CD4-positive, CD25-positive, alpha-beta regulatory T cell (primary cell): ENCODE data around the gene PREB. TPM values are rescaled to one million over a fixed set of nuclear protein-coding genes. Genes with fewer than 3 reads are reported as not detected.

ENCODE experiments used
- ATAC-seq, 2 donors: fragments of 150-1000 bp; cut with Tn5 transposase; one replicate each; pipeline ENCODE4 v1.10.0; 2021; ENCODE audit warnings: low read depth in 2 of 2, moderate number of reproducible peaks in 2 of 2, moderate library complexity in 1 of 2
- DNase-seq, 3 donors: peaks; one replicate each; pipeline versions ENCODE4 v3.0.0 to v3.0.0-alpha.2; 2012 to 2022; ENCODE audit warnings: mixed read lengths in 1 of 3
- H3K27ac ChIP-seq: one replicate; pipeline ENCODE4 v1.7.0; 2013; ENCODE audit warnings: mild to moderate bottlenecking, low read length; ENCODE audit not compliant: insufficient read depth, poor library complexity, severe bottlenecking
- H3K27me3 ChIP-seq: one replicate; pipeline ENCODE4 v1.7.0; 2013; ENCODE audit warnings: low read length; ENCODE audit not compliant: control insufficient read depth, insufficient read depth
- H3K36me3 ChIP-seq: one replicate; pipeline ENCODE4 v1.7.0; 2013; ENCODE audit warnings: mild to moderate bottlenecking, low read length, moderate library complexity; ENCODE audit not compliant: control insufficient read depth, insufficient read depth
- H3K4me1 ChIP-seq: 2 replicates; pipeline ENCODE4 v1.7.0; 2013; ENCODE audit warnings: mild to moderate bottlenecking, low read length; ENCODE audit not compliant: insufficient read depth, control insufficient read depth, poor library complexity, severe bottlenecking
- H3K4me3 ChIP-seq: one replicate; pipeline ENCODE4 v1.7.0; 2013; ENCODE audit warnings: low read depth, mild to moderate bottlenecking, low read length, moderate library complexity
- H3K9me3 ChIP-seq, 2 experiments: 1 replicate in 1 of 2; 2 replicates in 1 of 2; pipeline ENCODE4 v1.7.0; 2013; ENCODE audit warnings: low read length in 2 of 2, mild to moderate bottlenecking in 1 of 2, moderate library complexity in 1 of 2; ENCODE audit not compliant: control insufficient read depth in 2 of 2
- H3K27ac Mint-ChIP-seq, 3 donors: one replicate each; pipeline ENCODE4 v1.8.0; 2020 to 2022; ENCODE audit warnings: mild to moderate bottlenecking in 3 of 3, mixed read lengths in 3 of 3, moderate library complexity in 2 of 3
- H3K27me3 Mint-ChIP-seq: one replicate; pipeline ENCODE4 v1.8.0; 2022; ENCODE audit warnings: mild to moderate bottlenecking, mixed read lengths
- H3K36me3 Mint-ChIP-seq: one replicate; pipeline ENCODE4 v1.8.0; 2020; ENCODE audit warnings: mixed read lengths
- H3K4me1 Mint-ChIP-seq, 4 donors: one replicate each; pipeline ENCODE4 v1.8.0; 2020 to 2022; ENCODE audit warnings: mixed read lengths in 4 of 4, mild to moderate bottlenecking in 1 of 4
- H3K4me3 Mint-ChIP-seq, 4 donors: one replicate each; pipeline ENCODE4 v1.8.0; 2020 to 2022; ENCODE audit warnings: mild to moderate bottlenecking in 4 of 4, mixed read lengths in 4 of 4, moderate library complexity in 3 of 4
- H3K9me3 Mint-ChIP-seq, 7 donors: one replicate each; pipeline ENCODE4 v1.8.0; 2020 to 2022; ENCODE audit warnings: mixed read lengths in 7 of 7, mild to moderate bottlenecking in 3 of 7, moderate library complexity in 2 of 7
- polyA plus RNA-seq, 4 donors: library from polyadenylated mRNA; unstranded; fragments of 300-500 nt; fragmentation: Illumina TruSeq; gene quantifications; one replicate each; pipeline ENCODE4 v1.2.3, GENCODE V29; 2021
- total RNA-seq: library from RNA; stranded (reverse); gene quantifications from one replicate; pipeline ENCODE4 v1.2.3, GENCODE V29; 2022

PREB gene
- total and polyA plus RNA-seq, 5 donors from 2014 or later: 22.3 to 90.7 (median 69.3) TPM

DNA sequence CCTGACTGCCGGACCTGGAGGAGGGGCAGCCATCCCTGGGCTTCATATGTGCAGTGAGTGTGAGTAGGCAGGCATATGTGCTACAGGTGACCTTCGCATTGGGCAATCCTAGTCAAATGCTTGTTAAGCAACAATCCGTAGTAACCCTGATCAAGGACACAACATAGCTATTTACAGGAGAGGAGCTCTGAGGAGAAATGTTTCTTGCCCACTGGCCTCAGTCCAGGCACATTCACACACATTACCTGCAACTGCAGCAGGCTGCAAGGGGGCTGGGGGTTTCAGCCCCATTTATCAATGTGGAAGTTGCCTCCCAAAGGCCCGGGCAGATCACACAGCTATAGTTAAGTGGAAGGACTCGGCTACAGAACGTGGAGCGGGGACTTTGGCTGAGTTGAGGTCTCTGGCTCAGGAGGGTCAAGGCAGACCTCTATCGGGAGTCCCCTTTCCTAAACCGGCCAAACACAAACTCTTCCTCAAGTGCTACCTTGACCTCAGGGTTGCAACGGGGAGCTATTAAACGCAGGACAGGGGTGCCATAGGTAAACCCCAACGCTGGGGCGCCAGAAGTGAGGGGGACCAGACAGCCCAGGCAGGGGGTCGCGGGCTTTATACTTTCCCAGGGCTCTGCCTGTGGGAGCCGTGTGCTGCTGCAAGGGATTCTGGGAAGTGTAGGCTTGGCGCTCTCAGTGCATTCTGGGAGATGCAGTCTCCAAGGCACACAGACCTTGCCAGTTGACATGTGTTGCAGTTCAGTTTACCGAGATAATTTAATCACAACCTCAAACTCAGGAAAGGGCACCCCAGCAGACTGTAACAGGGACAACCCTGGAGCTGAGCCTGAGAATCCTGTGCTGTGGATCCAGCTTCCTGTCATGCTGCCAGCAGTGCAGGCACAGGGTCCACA lies 38.4 kb downstream of the PREB start:
- Mint-ChIP-seq H3K4me1 (peaks cover 0 to 19% (median 9%) of the 10 kb centered on the region in 4 donors), H3K9me3 (no peaks in the 10 kb centered on the region), H3K27me3 (no peaks in the 10 kb centered on the region), H3K27ac (peak overlapping the region in 1 of 3 donors; percentile 20), H3K4me3 (peak overlapping the region in 2 of 4 donors; percentile 24 to 26), H3K36me3 (peaks cover 5% of the 10 kb centered on the region)
- no peak overlapping the region for H3K27ac ChIP-seq
- ATAC-seq (peak; percentile 48 to 57), DNase-seq (peak; percentile 22 to 65 (median 31))
- H3K36me3 ChIP-seq: no peaks in the 10 kb centered on the region
- no peak overlapping the region for H3K4me3 ChIP-seq
- H3K4me1 ChIP-seq: peaks cover 6% of the 10 kb centered on the region
- no peaks in the 10 kb centered on the region for H3K27me3 ChIP-seq
- H3K9me3 ChIP-seq: no peaks in the 10 kb centered on the region

DNA sequence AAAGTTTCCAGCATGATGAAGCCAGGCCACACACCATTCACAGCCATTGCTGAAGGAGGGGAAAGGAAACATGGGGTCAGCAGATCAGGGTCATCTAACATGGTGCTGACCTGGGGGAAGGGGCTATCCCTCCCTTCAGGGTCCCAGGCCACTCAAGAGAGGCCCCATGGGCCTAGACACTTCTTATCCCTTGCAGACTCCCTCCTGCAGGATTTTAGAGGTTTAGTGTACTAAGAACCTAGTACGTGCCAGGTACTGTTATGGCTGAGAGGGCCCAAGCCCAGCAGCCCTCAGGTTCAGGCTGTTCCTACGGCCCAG lies 39.0 kb downstream of the PREB start:
- H3K4me3 ChIP-seq: no peak overlapping the region
- H3K4me1 ChIP-seq: peaks cover 6% of the 10 kb centered on the region
- H3K27ac Mint-ChIP-seq: no peak overlapping the region
- H3K36me3 ChIP-seq: no peaks in the 10 kb centered on the region
- no peaks in the 10 kb centered on the region for H3K9me3 Mint-ChIP-seq
- no peak overlapping the region for H3K27ac ChIP-seq
- no peaks in the 10 kb centered on the region for H3K27me3 ChIP-seq
- H3K4me3 Mint-ChIP-seq: peak overlapping the region in 1 of 4 donors; percentile 26
- H3K27me3 Mint-ChIP-seq: no peaks in the 10 kb centered on the region
- DNase-seq: no peak
- H3K4me1 Mint-ChIP-seq: peaks cover 0 to 19% (median 9%) of the 10 kb centered on the region in 4 donors
- no peaks in the 10 kb centered on the region for H3K9me3 ChIP-seq
- H3K36me3 Mint-ChIP-seq: peaks cover 5% of the 10 kb centered on the region
- no peak for ATAC-seq

DNA sequence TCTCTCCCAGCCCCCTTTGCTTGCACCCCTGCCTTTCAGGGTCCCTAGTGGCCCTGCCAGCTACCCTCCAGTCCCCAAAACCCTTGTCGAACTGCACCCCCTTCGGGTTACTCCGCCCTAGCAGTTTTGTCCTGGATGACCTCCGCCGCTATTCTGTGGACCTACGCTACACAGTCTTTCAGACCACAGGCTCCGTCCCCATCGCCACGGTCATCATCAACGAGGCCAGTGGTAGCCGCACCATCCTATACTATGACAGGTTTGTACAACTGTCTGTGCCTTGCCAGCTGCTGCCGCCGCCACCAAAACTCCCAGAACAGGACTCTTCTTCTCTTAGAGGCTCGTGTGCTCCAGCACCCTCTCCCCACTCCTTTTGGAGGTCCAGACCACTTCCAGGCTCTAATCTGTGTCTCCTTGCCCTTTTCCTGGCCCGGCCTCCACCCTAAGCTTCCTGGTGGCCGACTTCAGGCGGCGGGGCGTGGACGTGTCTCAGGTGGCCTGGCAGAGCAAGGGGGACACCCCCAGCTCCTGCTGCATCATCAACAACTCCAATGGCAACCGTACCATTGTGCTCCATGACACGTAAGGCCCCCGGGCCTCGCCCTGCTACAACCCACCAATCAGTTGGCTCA lies 40.0 kb downstream of the PREB start:
- peaks cover 5% of the 10 kb centered on the region for H3K36me3 Mint-ChIP-seq
- no peak overlapping the region for H3K27ac ChIP-seq
- H3K4me3 ChIP-seq: no peak overlapping the region
- H3K36me3 ChIP-seq: no peaks in the 10 kb centered on the region
- H3K27me3 ChIP-seq: no peaks in the 10 kb centered on the region
- ATAC-seq (no peak), DNase-seq (no peak)
- peak overlapping the region in 1 of 4 donors; percentile 71 for H3K4me3 Mint-ChIP-seq
- H3K27ac Mint-ChIP-seq: peak overlapping the region in 1 of 3 donors; percentile 25
- no peaks in the 10 kb centered on the region for H3K9me3 ChIP-seq
- H3K27me3 Mint-ChIP-seq: no peaks in the 10 kb centered on the region
- peaks cover 6% of the 10 kb centered on the region for H3K4me1 ChIP-seq
- H3K4me1 Mint-ChIP-seq: peaks cover 0 to 19% (median 9%) of the 10 kb centered on the region in 4 donors
- H3K9me3 Mint-ChIP-seq: no peaks in the 10 kb centered on the region

DNA sequence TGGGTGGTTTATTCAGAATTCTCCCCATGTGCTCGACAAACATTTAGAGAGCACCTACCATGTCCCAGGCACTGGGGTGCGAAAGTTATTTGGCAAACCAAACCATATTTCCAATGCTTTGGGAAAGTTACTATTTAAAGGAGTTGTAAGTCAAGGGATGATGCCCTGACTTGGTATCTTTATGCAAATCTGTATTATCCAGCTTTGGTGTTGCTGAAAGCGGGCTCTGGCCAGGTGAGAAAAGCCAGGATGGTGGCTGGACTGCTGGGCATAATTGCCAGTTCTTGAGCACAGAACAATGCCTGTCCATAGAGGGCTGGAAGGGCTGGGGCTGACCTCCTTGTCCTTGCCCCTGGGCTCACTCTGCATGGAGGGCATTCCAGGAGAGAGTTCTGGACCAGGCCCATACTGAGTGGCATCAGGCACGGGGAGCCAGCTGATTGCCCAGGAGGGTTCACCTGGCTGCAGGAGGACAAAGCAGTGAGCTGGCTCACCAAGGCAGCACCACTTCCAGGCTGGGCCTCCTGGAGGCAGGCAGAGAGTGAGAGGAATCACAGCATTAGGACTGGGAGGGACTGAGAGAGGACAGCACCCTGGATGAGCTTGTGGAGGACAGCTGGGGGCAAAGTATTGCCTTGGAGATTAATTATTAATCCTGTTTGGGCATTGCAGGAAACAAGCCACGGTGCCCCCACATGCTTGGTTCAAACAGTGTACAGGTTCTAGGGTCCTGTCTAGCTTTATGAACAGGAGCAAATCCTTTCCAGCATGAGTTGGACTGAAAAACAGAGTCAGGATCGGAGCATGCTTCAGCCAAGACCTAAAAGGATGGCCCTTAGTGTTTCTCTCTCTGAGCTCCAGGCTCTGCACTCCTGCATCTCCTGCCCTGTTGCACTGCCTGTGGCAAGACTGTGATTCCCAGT lies 40.7 kb downstream of the PREB start:
- Histone ChIP-seq H3K27me3 (no peaks in the 10 kb centered on the region), H3K27ac (no peak overlapping the region), H3K9me3 (no peaks in the 10 kb centered on the region), H3K36me3 (no peaks in the 10 kb centered on the region), H3K4me3 (no peak overlapping the region), H3K4me1 (peaks cover 6% of the 10 kb centered on the region)
- ATAC-seq (no peak), DNase-seq (no peak)
- peak overlapping the region in 1 of 4 donors; percentile 71 for H3K4me3 Mint-ChIP-seq
- no peaks in the 10 kb centered on the region for H3K27me3 Mint-ChIP-seq
- no peak overlapping the region for H3K27ac Mint-ChIP-seq
- H3K9me3 Mint-ChIP-seq: no peaks in the 10 kb centered on the region
- H3K4me1 Mint-ChIP-seq: peaks cover 0 to 16% (median 9%) of the 10 kb centered on the region in 4 donors
- peaks cover under 1% of the 10 kb centered on the region for H3K36me3 Mint-ChIP-seq

DNA sequence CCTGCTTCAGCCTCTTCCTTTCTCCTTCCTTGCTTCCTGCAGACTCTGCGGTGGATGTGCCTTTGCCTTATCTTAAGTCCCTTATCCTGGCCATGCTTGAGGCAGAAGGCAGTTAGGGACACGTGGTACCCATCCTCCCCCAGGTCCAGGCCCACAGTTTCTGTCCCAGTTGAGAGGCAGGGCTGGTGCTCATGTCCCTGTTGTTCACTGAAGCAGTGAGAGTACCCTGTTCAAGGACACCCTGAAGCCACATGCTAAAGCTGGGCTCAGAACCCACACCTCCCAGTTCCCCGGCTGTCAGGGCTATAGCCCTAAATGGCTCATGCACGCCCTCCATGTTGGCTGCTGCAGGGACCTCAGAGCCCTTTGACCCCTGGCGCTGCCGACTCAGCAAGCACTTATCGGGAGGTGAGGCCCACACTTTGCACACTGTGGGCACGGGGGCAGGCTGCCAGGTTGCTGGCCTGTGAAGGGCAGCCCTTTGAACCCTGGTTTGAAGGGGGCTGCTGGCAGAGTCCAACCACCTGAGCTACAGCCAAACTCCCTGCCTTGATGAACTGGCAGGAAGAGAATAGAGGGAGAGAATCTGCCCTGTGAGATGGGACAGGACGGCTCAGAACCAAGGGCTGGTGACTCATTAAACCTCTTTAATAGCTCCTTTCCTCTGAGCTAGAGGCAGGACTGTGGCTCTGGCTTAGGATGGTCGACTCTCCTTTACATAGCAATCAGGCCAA lies 41.6 kb downstream of the PREB start:
- peaks cover under 1 to 18% (median 8%) of the 10 kb centered on the region in 4 donors for H3K4me1 Mint-ChIP-seq
- no peaks in the 10 kb centered on the region for H3K27me3 Mint-ChIP-seq
- H3K27ac Mint-ChIP-seq: no peak overlapping the region

DNA sequence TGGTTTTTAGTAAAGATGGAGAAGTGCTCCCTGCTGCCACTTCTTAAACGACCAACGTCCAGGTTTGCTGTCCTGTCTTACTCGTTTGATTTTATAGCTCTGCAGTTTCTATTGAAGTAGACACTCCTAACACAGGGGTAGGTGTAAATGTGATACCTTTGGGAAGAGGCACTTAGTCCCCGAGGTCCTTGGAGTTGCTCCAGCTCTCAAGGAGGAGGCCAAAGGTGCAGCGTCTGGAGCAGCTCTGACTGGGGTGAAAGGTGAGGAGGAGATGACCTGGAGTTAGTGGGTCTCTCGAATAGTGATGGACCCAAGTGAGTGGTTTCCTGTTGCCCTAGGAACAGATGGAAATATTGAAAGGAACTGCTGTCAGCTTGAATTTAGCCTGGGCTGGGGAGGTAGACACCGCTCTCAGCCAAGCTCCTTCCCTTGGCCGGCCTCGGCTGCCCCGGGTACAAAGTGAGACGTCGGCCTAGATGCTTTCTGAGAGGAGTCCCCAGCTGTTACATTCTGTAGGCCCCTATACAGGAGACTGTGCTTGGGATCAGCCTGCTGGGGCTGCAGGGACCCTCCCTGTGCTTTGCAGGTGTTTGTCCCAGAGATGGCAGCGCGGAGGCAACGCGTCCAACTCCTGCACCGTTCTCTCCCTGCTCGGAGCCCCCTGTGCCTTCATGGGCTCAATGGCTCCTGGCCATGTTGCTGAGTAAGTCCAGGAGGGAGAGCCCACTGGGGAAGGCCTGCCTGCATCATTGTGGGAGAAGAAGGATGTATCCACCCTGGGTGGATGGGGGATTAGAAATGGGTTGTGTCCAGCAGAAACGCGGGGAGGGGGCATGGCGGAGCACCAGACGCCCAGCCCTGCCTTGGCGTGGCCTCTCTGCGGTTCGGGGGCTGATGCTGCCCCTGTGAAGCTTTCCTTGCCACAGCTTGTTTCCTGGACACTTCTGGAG lies 42.4 kb downstream of the PREB start:
- no peak overlapping the region for H3K4me3 Mint-ChIP-seq
- peaks cover 3 to 26% (median 12%) of the 10 kb centered on the region in 4 donors for H3K4me1 Mint-ChIP-seq
- Histone ChIP-seq H3K9me3 (no peaks in the 10 kb centered on the region), H3K27me3 (no peaks in the 10 kb centered on the region), H3K27ac (no peak overlapping the region), H3K4me3 (no peak overlapping the region), H3K36me3 (no peaks in the 10 kb centered on the region), H3K4me1 (peaks cover 11% of the 10 kb centered on the region)
- no peak overlapping the region for H3K27ac Mint-ChIP-seq
- no peaks in the 10 kb centered on the region for H3K27me3 Mint-ChIP-seq
- no peaks in the 10 kb centered on the region for H3K36me3 Mint-ChIP-seq
- H3K9me3 Mint-ChIP-seq: no peaks in the 10 kb centered on the region
- DNase-seq: no peak
- no peak for ATAC-seq

More for the DNA sequence above, 41.6 kb downstream of the PREB start:
- no peak overlapping the region for H3K4me3 ChIP-seq
- Mint-ChIP-seq H3K36me3 (no peaks in the 10 kb centered on the region), H3K4me3 (no peak overlapping the region), H3K9me3 (no peaks in the 10 kb centered on the region)
- no peaks in the 10 kb centered on the region for H3K9me3 ChIP-seq
- no peaks in the 10 kb centered on the region for H3K27me3 ChIP-seq
- no peaks in the 10 kb centered on the region for H3K36me3 ChIP-seq
- no peak overlapping the region for H3K27ac ChIP-seq
- peaks cover 6% of the 10 kb centered on the region for H3K4me1 ChIP-seq
- DNase-seq (no peak), ATAC-seq (no peak)
